Mucosa of stomach (tissue), 1 donor: Measurements from ENCODE around the gene CRTAC1.

Source experiments
- H3K27me3 ChIP-seq: one replicate; pipeline ENCODE4 v1.7.0; 2013; ENCODE audit warnings: mild to moderate bottlenecking, low read length; ENCODE audit not compliant: control insufficient read depth, insufficient read depth
- H3K36me3 ChIP-seq: one replicate; pipeline ENCODE4 v1.7.0; 2013; ENCODE audit warnings: low read length; ENCODE audit not compliant: control insufficient read depth, insufficient read depth
- H3K4me1 ChIP-seq: one replicate; pipeline ENCODE4 v1.7.0; 2013; ENCODE audit warnings: mild to moderate bottlenecking, low read length; ENCODE audit not compliant: control insufficient read depth, insufficient read depth
- H3K4me3 ChIP-seq: one replicate; pipeline ENCODE4 v1.7.0; 2013; ENCODE audit warnings: low read length
- H3K9ac ChIP-seq: one replicate; pipeline ENCODE4 v1.7.0; 2013; ENCODE audit warnings: mild to moderate bottlenecking, low read length, moderate library complexity
- H3K9me3 ChIP-seq: one replicate; pipeline ENCODE4 v1.7.0; 2013; ENCODE audit warnings: mild to moderate bottlenecking, low read length, moderate library complexity; ENCODE audit not compliant: control insufficient read depth
- donor health status: Pancreatic carcinoma.

The CRTAC1 gene

DNA sequence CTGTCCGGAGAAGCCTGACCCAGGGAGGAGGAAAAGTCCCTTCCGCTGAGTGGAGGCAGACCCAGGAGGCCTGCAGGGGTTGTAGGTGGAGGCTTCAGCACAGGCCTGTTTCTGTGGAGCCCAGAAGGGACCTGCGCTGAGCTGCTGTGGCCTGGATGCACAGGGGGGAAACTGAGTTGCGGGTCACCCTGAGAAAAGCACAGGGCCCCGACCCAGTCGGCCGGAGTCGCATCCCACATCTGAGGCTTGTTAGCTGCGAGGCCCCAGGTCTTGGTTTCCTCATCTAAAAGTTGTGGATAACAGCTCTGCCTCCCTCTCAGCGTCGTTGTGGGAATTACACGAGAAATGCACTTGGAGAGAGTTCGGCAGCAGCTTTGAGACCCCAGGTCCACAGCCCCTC, 104.4 kb downstream of the CRTAC1 start:
- Histone ChIP-seq H3K9me3 (no peaks in the 10 kb centered on the region), H3K4me3 (no peak overlapping the region), H3K27me3 (peaks cover 34% of the 10 kb centered on the region), H3K9ac (no peak overlapping the region), H3K4me1 (no peaks in the 10 kb centered on the region), H3K36me3 (no peaks in the 10 kb centered on the region)

- H3K4me3 ChIP-seq: no peak overlapping the region
- no peaks in the 10 kb centered on the region for H3K4me1 ChIP-seq
- no peaks in the 10 kb centered on the region for H3K36me3 ChIP-seq
- H3K9ac ChIP-seq: no peak overlapping the region
- peaks cover 34% of the 10 kb centered on the region for H3K27me3 ChIP-seq
- no peaks in the 10 kb centered on the region for H3K9me3 ChIP-seq
Observed at GRCh38 chr10:97925308-97925938, 105.0 kb downstream of the CRTAC1 start.

DNA sequence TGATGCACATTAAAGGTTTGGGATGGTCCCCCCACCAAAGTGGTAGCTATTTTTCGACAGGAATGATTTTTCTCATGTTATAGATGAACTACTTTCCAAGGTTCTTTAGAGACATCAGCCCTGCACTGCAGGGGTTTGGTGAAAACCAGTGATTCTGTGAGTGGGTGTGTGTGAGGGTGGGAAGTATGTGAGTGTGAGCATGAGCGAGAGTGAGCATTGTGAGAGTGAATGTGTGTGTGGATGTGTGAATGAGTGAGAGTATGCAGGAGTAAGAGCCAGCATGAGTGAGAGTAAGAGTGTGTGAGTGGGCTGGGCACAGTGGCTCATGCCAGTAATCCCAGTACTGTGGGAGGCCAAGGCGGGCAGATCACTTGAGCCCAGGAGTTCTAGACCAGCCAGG, 105.7 kb downstream of the CRTAC1 start:
- peaks cover 34% of the 10 kb centered on the region for H3K27me3 ChIP-seq
- H3K36me3 ChIP-seq: no peaks in the 10 kb centered on the region
- no peak overlapping the region for H3K9ac ChIP-seq
- no peak overlapping the region for H3K4me3 ChIP-seq
- no peaks in the 10 kb centered on the region for H3K4me1 ChIP-seq
- no peaks in the 10 kb centered on the region for H3K9me3 ChIP-seq

DNA sequence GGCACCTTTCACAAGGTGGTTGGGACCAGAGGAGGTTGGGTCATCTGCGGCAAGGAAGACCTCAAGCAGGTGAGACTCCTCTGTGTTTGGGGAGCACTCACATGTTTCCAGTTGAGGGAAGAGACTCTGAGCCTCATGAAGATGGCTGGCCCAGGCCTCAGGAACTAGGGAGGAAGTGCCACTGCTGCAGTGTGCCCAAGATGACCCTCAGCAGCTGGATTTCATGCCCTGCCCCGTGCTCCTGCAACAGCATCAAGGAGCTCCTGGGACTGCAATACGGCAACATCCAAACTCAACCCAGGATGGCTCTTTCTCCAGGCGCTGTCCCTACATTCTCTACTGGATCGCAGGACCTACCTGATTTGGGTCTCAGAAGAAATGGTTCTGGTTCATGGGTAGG, 106.9 kb downstream of the CRTAC1 start:
- no peaks in the 10 kb centered on the region for H3K36me3 ChIP-seq
- H3K9me3 ChIP-seq: no peaks in the 10 kb centered on the region
- H3K27me3 ChIP-seq: peaks cover 29% of the 10 kb centered on the region
- H3K9ac ChIP-seq: no peak overlapping the region
- H3K4me1 ChIP-seq: no peaks in the 10 kb centered on the region
- no peak overlapping the region for H3K4me3 ChIP-seq

DNA sequence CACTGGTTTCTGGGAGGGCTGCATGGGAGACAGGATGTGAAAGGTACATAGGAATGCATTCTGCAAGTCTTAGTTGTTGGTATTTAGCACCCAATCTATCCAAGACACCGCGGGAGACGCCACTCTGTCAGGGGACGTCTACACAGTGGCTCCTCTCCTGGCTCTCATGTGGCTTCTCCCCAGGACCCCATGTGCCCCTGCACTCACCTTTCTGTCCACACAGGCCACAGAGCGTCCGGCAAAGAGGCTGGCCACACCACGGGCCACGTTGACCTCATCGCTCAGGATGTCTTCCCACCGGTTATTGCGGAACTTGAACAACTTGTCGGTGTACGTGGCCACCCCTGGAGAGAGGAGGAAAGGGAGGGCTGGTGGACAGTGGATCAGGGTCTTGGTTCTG, 107.4 kb downstream of the CRTAC1 start:
- Histone ChIP-seq H3K9me3 (no peaks in the 10 kb centered on the region), H3K4me1 (no peaks in the 10 kb centered on the region), H3K27me3 (peaks cover 27% of the 10 kb centered on the region), H3K9ac (no peak overlapping the region), H3K4me3 (no peak overlapping the region), H3K36me3 (no peaks in the 10 kb centered on the region)

DNA sequence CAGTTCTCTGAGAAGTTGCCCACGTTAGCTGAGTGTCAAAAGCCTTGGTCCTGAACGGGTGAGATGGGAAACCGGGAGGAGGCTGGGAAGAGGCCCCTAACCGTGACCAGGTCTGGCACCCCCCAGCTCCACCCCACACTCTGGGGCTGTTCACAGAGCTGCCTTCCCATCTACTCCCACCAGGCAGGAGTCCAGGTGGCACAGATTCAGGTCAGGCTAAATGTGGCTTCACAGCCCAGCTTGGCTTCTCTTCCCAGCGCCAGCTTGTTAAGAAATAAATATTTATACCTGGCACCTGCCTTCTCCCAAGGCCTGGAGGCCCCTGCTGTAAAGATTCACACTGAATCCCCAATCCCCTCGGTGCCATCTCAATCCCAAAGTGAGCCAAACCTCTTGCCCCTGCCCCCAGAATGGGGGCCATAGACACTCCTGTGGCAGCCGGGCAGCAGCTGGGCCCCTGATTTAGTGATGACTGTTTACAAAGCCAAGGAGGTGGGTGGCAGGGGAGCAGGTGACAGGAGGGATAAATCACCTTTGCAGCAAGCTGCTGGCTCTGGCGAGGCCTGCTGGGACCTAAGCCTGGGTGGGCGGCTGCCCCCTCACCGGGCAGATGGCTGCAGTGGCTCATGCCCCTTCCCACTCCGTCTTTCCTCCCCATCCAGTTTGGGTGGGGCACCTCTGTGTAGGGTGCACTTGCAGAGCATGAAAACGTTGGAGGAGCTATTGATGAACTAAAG, 108.2 kb downstream of the CRTAC1 start:
- peaks cover 29% of the 10 kb centered on the region for H3K27me3 ChIP-seq
- no peak overlapping the region for H3K9ac ChIP-seq
- no peaks in the 10 kb centered on the region for H3K9me3 ChIP-seq
- H3K4me3 ChIP-seq: no peak overlapping the region
- H3K36me3 ChIP-seq: no peaks in the 10 kb centered on the region
- H3K4me1 ChIP-seq: no peaks in the 10 kb centered on the region

- Histone ChIP-seq H3K36me3 (no peaks in the 10 kb centered on the region), H3K4me3 (no peak overlapping the region), H3K4me1 (no peaks in the 10 kb centered on the region), H3K9ac (no peak overlapping the region), H3K9me3 (no peaks in the 10 kb centered on the region), H3K27me3 (peaks cover 27% of the 10 kb centered on the region)
Observed at GRCh38 chr10:97921581-97922021, 108.8 kb downstream of the CRTAC1 start.

DNA sequence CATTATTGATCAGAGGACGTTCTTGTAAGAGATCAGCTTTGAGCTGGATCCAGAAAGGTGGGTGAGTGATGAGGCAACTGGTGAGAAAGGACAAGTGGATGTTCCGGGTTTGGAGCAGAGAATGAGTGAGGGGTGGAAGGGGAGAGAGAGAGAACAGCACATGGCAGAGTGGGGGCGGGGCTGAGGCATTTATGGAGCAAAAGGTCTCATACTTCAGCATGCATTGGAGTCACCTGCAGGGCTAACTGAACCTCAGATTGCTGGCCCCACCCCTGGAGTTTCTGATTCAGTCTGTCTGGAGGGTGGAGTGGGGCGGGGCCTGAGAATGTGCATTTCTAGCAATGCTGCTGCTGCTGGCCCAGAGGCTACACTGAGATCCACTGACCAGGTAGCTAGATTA, 109.6 kb downstream of the CRTAC1 start:
- Histone ChIP-seq H3K9ac (no peak overlapping the region), H3K4me3 (no peak overlapping the region), H3K27me3 (peaks cover 24% of the 10 kb centered on the region), H3K36me3 (no peaks in the 10 kb centered on the region), H3K4me1 (no peaks in the 10 kb centered on the region), H3K9me3 (no peaks in the 10 kb centered on the region)

DNA sequence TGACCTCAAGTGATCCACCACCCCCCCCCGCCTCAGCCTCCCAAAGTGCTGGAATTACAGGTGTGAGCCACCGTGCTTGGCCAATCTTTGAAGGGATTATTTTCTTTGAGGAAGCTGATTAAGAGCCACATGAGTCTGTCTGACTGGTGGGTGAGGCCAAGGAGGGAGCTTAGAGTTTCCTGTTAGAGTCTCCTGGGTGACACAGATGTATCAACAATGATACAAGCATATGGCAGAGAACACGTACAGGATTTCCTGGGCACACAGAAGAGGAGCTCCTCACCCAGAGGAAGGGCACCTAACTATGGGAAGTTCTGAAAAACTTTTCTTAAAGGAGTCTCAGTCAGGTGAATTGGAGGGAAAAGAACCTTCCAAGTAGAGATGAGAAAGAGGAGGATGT, 111.4 kb downstream of the CRTAC1 start:
- peaks cover 22% of the 10 kb centered on the region for H3K27me3 ChIP-seq
- no peaks in the 10 kb centered on the region for H3K9me3 ChIP-seq
- no peaks in the 10 kb centered on the region for H3K36me3 ChIP-seq
- no peak overlapping the region for H3K9ac ChIP-seq
- peaks cover 8% of the 10 kb centered on the region for H3K4me1 ChIP-seq
- no peak overlapping the region for H3K4me3 ChIP-seq

GRCh38 chr10:97916586-97916985, 113.8 kb downstream of the CRTAC1 start:
- Histone ChIP-seq H3K4me3 (no peak overlapping the region), H3K9me3 (no peaks in the 10 kb centered on the region), H3K27me3 (peaks cover 15% of the 10 kb centered on the region), H3K36me3 (no peaks in the 10 kb centered on the region), H3K9ac (no peak overlapping the region), H3K4me1 (peaks cover 8% of the 10 kb centered on the region)

- Histone ChIP-seq H3K4me1 (peaks cover 8% of the 10 kb centered on the region), H3K4me3 (no peak overlapping the region), H3K9me3 (no peaks in the 10 kb centered on the region), H3K27me3 (peaks cover 18% of the 10 kb centered on the region), H3K9ac (no peak overlapping the region), H3K36me3 (no peaks in the 10 kb centered on the region)
Observed at GRCh38 chr10:97915346-97916131, 114.9 kb downstream of the CRTAC1 start.

GRCh38 chr10:97914837-97915211, 115.6 kb downstream of the CRTAC1 start:
- H3K4me1 ChIP-seq: peaks cover 8% of the 10 kb centered on the region
- H3K4me3 ChIP-seq: no peak overlapping the region
- H3K27me3 ChIP-seq: peaks cover 18% of the 10 kb centered on the region
- H3K36me3 ChIP-seq: no peaks in the 10 kb centered on the region
- H3K9ac ChIP-seq: no peak overlapping the region
- no peaks in the 10 kb centered on the region for H3K9me3 ChIP-seq
